IMR-90 (cell line): ENCODE measurements around the gene RCAN2. TPM values are rescaled to one million over a fixed set of nuclear protein-coding genes. Genes with fewer than 3 reads are reported as not detected.

Experiments used
- ATAC-seq: fragments of 200-7000 bp; cut with Tn5 transposase; 2 replicates; pipeline ENCODE4 v1.9.1; 2020; ENCODE audit warnings: low read depth, mild to moderate bottlenecking, moderate library complexity
- BruUV-seq: library from RNA; stranded (reverse); fragments of 400-500 nt; replicated peaks from 2 replicates; lab custom pipeline; 2021; lab: Mats Ljungman, UMichigan
- CTCF ChIA-PET: fragments of 300-600 bp; formaldehyde crosslinking; extraction: SDS; loops from one replicate; lab custom pipeline; 2021; ENCODE audit warnings: antibody characterized with exemption; lab: Yijun Ruan, JAX
- POLR2A ChIA-PET: fragments of 300-600 bp; sonication (Branson Sonifier 250); formaldehyde crosslinking; loops from one replicate; lab custom pipeline; 2022; ENCODE audit warnings: antibody characterized with exemption; ENCODE audit not compliant: unreplicated experiment; lab: Charles Lee
- DNase-seq: peaks from one replicate; pipeline ENCODE4 v3.0.0; 2013
- H2AFZ ChIP-seq: replicated peaks from 2 replicates; pipeline ENCODE3; 2013; ENCODE audit warnings: low read length, mild to moderate bottlenecking; ENCODE audit not compliant: poor library complexity
- H2AK5ac ChIP-seq: 2 replicates; pipeline ENCODE4 v1.6.1; 2013; ENCODE audit warnings: low read depth, low read length, inconsistent platforms
- H2AK9ac ChIP-seq: replicated peaks from 2 replicates; pipeline ENCODE3; 2013; ENCODE audit warnings: mild to moderate bottlenecking, low read depth, low read length, moderate library complexity; ENCODE audit not compliant: poor library complexity
- H2BK120ac ChIP-seq: 2 replicates; pipeline ENCODE4 v1.6.1; 2013; ENCODE audit warnings: low read depth, low read length, inconsistent platforms
- H2BK15ac ChIP-seq: 3 replicates; pipeline ENCODE4 v1.6.1; 2013; ENCODE audit warnings: low read depth, low read length, inconsistent platforms
- H2BK20ac ChIP-seq: 2 replicates; pipeline ENCODE4 v1.6.1; 2013; ENCODE audit warnings: low read depth, mild to moderate bottlenecking, inconsistent platforms, low read length, moderate library complexity
- H2BK5ac ChIP-seq: 2 replicates; pipeline ENCODE4 v1.6.1; 2013; ENCODE audit warnings: mild to moderate bottlenecking, low read depth, low read length, inconsistent platforms; ENCODE audit not compliant: poor library complexity, severe bottlenecking
- H3K14ac ChIP-seq: replicated peaks from 2 replicates; pipeline ENCODE4 v1.6.1; 2013; ENCODE audit warnings: low read depth, low read length, inconsistent platforms
- H3K18ac ChIP-seq: 2 replicates; pipeline ENCODE4 v1.6.1; 2013; ENCODE audit warnings: low read depth, low read length, control low read depth
- H3K23ac ChIP-seq: 2 replicates; pipeline ENCODE4 v1.6.1; 2013; ENCODE audit warnings: low read depth, low read length, inconsistent platforms
- H3K27ac ChIP-seq: 2 replicates; pipeline ENCODE4 v1.5.1; 2013; ENCODE audit warnings: mild to moderate bottlenecking, control low read depth, low read length; ENCODE audit not compliant: insufficient read depth
- H3K27me3 ChIP-seq: 2 replicates; pipeline ENCODE4 v1.6.1; 2013; ENCODE audit warnings: low read length; ENCODE audit not compliant: control insufficient read depth, insufficient read depth
- H3K36me3 ChIP-seq: 2 replicates; pipeline ENCODE4 v1.6.1; 2013; ENCODE audit warnings: low read length, mixed read lengths; ENCODE audit not compliant: control insufficient read depth, insufficient read depth
- H3K4ac ChIP-seq: 2 replicates; pipeline ENCODE4 v1.6.1; 2013; ENCODE audit warnings: low read depth, low read length, inconsistent platforms
- H3K4me1 ChIP-seq: 2 replicates; pipeline ENCODE4 v1.6.1; 2013; ENCODE audit warnings: low read length, mixed read lengths; ENCODE audit not compliant: control insufficient read depth, insufficient read depth
- H3K4me2 ChIP-seq: 2 replicates; pipeline ENCODE4 v1.6.1; 2013; ENCODE audit warnings: low read depth, mild to moderate bottlenecking, control low read depth, low read length, moderate library complexity
- H3K4me3 ChIP-seq: 2 replicates; pipeline ENCODE4 v1.5.1; 2013; ENCODE audit warnings: low read depth, mild to moderate bottlenecking, control low read depth, low read length, moderate library complexity; ENCODE audit not compliant: insufficient read depth
- H3K56ac ChIP-seq: 2 replicates; pipeline ENCODE4 v1.6.1; 2013; ENCODE audit warnings: low read length, inconsistent platforms; ENCODE audit not compliant: insufficient read depth; ENCODE audit errors: extremely low read depth
- H3K79me1 ChIP-seq, 2 experiments: 2 replicates each; pipeline ENCODE4 v1.6.1; 2013; ENCODE audit warnings: low read length in 2 of 2, inconsistent platforms in 1 of 2, low read depth in 1 of 2
- H3K9ac ChIP-seq: 2 replicates; pipeline ENCODE4 v1.6.1; 2013; ENCODE audit warnings: low read depth, low read length, control low read depth
- H3K9me1 ChIP-seq: 2 replicates; pipeline ENCODE4 v1.6.1; 2013; ENCODE audit warnings: low read length, inconsistent platforms; ENCODE audit not compliant: insufficient read depth
- H3K9me3 ChIP-seq: 2 replicates; pipeline ENCODE4 v1.6.1; 2013; ENCODE audit warnings: low read length; ENCODE audit not compliant: control insufficient read depth, insufficient read depth
- H4K20me1 ChIP-seq: 2 replicates; pipeline ENCODE4 v1.6.1; 2013; ENCODE audit warnings: low read length, inconsistent platforms; ENCODE audit not compliant: insufficient read depth
- H4K5ac ChIP-seq: 2 replicates; pipeline ENCODE4 v1.6.1; 2013; ENCODE audit warnings: mild to moderate bottlenecking, low read depth, low read length, control low read depth
- H4K8ac ChIP-seq, 2 experiments: 2 replicates each; pipeline ENCODE4 v1.6.1; 2013; ENCODE audit warnings: low read depth in 2 of 2, low read length in 2 of 2, control low read depth in 1 of 2, inconsistent platforms in 1 of 2
- H4K91ac ChIP-seq: 2 replicates; pipeline ENCODE4 v1.6.1; 2013; ENCODE audit warnings: low read depth, low read length, inconsistent platforms; ENCODE audit not compliant: insufficient read depth
- BHLHE40 ChIP-seq: fragments of 150-350 bp; IDR thresholded peaks from 2 replicates; pipeline ENCODE4 v1.6.1; 2016; ENCODE audit warnings: mild to moderate bottlenecking, low read depth, low read length
- CEBPB ChIP-seq: IDR thresholded peaks from 2 replicates; pipeline ENCODE4 v1.6.1; 2012; ENCODE audit warnings: low read depth, low read length, improper control_type of control experiment
- CHD1 ChIP-seq: IDR thresholded peaks from 2 replicates; pipeline ENCODE4 v1.6.1; 2012; ENCODE audit warnings: low read depth, low read length, improper control_type of control experiment
- FOS ChIP-seq: fragments of 150-350 bp; IDR thresholded peaks from 2 replicates; pipeline ENCODE4 v1.6.1; 2016; ENCODE audit warnings: low read depth, low read length
- MAFK ChIP-seq: IDR thresholded peaks from 2 replicates; pipeline ENCODE4 v1.6.1; 2012; ENCODE audit warnings: low read depth, low read length, improper control_type of control experiment
- MAZ ChIP-seq: IDR thresholded peaks from 2 replicates; pipeline ENCODE4 v1.6.1; 2012; ENCODE audit warnings: low read depth, mild to moderate bottlenecking, low read length, improper control_type of control experiment, moderate library complexity, borderline replicate concordance
- MXI1 ChIP-seq: IDR thresholded peaks from 2 replicates; pipeline ENCODE4 v1.6.1; 2012; ENCODE audit warnings: low read depth, mild to moderate bottlenecking, low read length, moderate library complexity, borderline replicate concordance
- NFE2L2 ChIP-seq: fragments of 150-350 bp; IDR thresholded peaks from 2 replicates; pipeline ENCODE4 v1.6.1; 2016; ENCODE audit warnings: low read depth, mild to moderate bottlenecking, low read length
- POLR2A ChIP-seq: IDR thresholded peaks from 2 replicates; pipeline ENCODE4 v1.6.1; 2012; ENCODE audit warnings: mild to moderate bottlenecking, low read depth, low read length
- RAD21 ChIP-seq: IDR thresholded peaks from 2 replicates; pipeline ENCODE4 v1.6.1; 2012; ENCODE audit warnings: low read length, improper control_type of control experiment
- RCOR1 ChIP-seq: IDR thresholded peaks from 2 replicates; pipeline ENCODE4 v1.6.1; 2012; ENCODE audit warnings: mild to moderate bottlenecking, low read length, improper control_type of control experiment; ENCODE audit not compliant: insufficient replicate concordance
- RFX5 ChIP-seq: IDR thresholded peaks from 2 replicates; pipeline ENCODE4 v1.8.0; 2012; ENCODE audit warnings: low read depth, mild to moderate bottlenecking, low read length, moderate library complexity
- SMC3 ChIP-seq: fragments of 150-350 bp; IDR thresholded peaks from 2 replicates; pipeline ENCODE4 v1.6.1; 2016; ENCODE audit warnings: low read depth, mild to moderate bottlenecking, antibody characterized with exemption, low read length, moderate library complexity
- WGBS, 2 experiments: methylation state at CpG; one replicate each; pipeline versions ENCODE4 v1.1.5 to v1.1.7; 2013; ENCODE audit warnings: missing lambda C conversion rate in 2 of 2; ENCODE audit not compliant: insufficient read length in 1 of 2; ENCODE audit errors: extremely low coverage in 2 of 2; 5-methylcytosine and 5-hydroxymethylcytosine counted together
- dilution Hi-C: fragments of 300-500 bp; cut with HindIII; formaldehyde crosslinking; loops from one replicate; pipeline ENCODE4 v1.14.3; 2018; ENCODE audit warnings: low sequenced_read_pairs; ENCODE audit not compliant: unreplicated experiment
- in situ Hi-C: fragments of 300-500 bp; cut with MboI; formaldehyde crosslinking; loops from 3 replicates; pipeline ENCODE4 v1.14.3; 2019; ENCODE audit warnings: low sequenced_read_pairs, inconsistent platforms, mixed read lengths
- intact Hi-C: fragments of 100-400 bp; cut with micrococcal nuclease; formaldehyde crosslinking; loops from 2 replicates; pipeline ENCODE4 v1.10.0; 2022
- polyA plus RNA-seq, 3 experiments: library from polyadenylated mRNA; depleted of rRNA; stranded (reverse); fragments of >200 nt; gene quantifications; 2 replicates each; pipeline ENCODE4 v1.2.3, GENCODE V29; 2012; ENCODE audit warnings: low replicate concordance in 1 of 3
- total RNA-seq: library from RNA; depleted of rRNA; stranded (reverse); fragments of >200 nt; gene quantifications from 2 replicates; pipeline ENCODE4 v1.2.3, GENCODE V29; 2012
- TF ChIP-seq, protein P1 (sequence below): conservative IDR thresholded peaks from 2 replicates; pipeline ENCODE4 v1.5.1; 2012; ENCODE audit warnings: mild to moderate bottlenecking, low read depth, low read length, improper control_type of control experiment
- TF ChIP-seq, protein P2 (sequence below): fragments of 150-350 bp; IDR thresholded peaks from 2 replicates; pipeline ENCODE4 v1.6.1; 2017; ENCODE audit warnings: mild to moderate bottlenecking, antibody characterized with exemption, low read length, low read depth
- TF ChIP-seq, protein P3 (sequence below): fragments of 150-350 bp; IDR thresholded peaks from 2 replicates; pipeline ENCODE4 v1.6.1; 2016; ENCODE audit warnings: low read depth, mild to moderate bottlenecking, low read length, moderate library complexity, borderline replicate concordance

Gene RCAN2
- total and polyA plus RNA-seq, 2 of the 4 experiments (the other 2 are of a cell fraction) = 1.3 to 1.8 TPM

DNA sequence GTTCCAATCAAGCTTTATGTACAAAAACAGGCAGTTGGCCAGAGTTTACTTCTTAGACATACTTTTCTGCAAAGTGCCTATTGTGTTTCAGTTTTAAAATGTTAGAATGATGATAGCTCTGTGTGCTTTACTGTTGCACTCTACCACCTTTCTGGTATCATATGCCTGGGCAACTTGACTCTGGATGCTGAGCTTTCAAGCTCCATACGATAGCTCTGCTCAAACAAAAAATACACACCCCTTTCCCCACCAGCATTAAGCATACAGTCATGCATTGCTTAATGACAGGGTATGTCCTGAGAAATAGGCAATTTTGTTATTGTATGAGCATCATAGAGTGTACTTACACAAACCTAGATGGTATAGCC, 123.1 kb downstream of the RCAN2 start:
- no peak overlapping the region for H2AK9ac ChIP-seq
- no peak overlapping the region for H4K5ac ChIP-seq
- no peak overlapping the region for H3K9ac ChIP-seq
- H3K4me1 ChIP-seq = no peaks in the 10 kb centered on the region
- H2AK5ac ChIP-seq = no peak overlapping the region
- H2BK15ac ChIP-seq = no peak overlapping the region
- ChIA-PET POLR2A (no interaction called here), CTCF (no interaction called here)
- H3K4me2 ChIP-seq = no peak overlapping the region
- H4K20me1 ChIP-seq = no peaks in the 10 kb centered on the region
- in situ Hi-C loops (no loop called here), dilution Hi-C loops (no loop called here), intact Hi-C loops (no loop called here)
- H3K36me3 ChIP-seq = no peaks in the 10 kb centered on the region
- no peaks in the 10 kb centered on the region for H3K27me3 ChIP-seq
- H3K79me1 ChIP-seq = no peaks in the 10 kb centered on the region
- ATAC-seq (no peak), DNase-seq (no peak)
- H3K18ac ChIP-seq = no peak overlapping the region
- TF ChIP-seq, protein P1, sequence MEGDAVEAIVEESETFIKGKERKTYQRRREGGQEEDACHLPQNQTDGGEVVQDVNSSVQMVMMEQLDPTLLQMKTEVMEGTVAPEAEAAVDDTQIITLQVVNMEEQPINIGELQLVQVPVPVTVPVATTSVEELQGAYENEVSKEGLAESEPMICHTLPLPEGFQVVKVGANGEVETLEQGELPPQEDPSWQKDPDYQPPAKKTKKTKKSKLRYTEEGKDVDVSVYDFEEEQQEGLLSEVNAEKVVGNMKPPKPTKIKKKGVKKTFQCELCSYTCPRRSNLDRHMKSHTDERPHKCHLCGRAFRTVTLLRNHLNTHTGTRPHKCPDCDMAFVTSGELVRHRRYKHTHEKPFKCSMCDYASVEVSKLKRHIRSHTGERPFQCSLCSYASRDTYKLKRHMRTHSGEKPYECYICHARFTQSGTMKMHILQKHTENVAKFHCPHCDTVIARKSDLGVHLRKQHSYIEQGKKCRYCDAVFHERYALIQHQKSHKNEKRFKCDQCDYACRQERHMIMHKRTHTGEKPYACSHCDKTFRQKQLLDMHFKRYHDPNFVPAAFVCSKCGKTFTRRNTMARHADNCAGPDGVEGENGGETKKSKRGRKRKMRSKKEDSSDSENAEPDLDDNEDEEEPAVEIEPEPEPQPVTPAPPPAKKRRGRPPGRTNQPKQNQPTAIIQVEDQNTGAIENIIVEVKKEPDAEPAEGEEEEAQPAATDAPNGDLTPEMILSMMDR = no peak
- TF ChIP-seq FOS = no peak
- TF ChIP-seq MAFK = no peak
- no peak for TF ChIP-seq RCOR1
- no peak for TF ChIP-seq POLR2A
- TF ChIP-seq MAZ = no peak
- no peak for TF ChIP-seq RAD21
- TF ChIP-seq CHD1 = no peak
- no peak for TF ChIP-seq BHLHE40
- no peak for TF ChIP-seq NFE2L2
- no peak for TF ChIP-seq RFX5
- TF ChIP-seq CEBPB = no peak
- no peak for TF ChIP-seq SMC3
- no peak for TF ChIP-seq MXI1
- TF ChIP-seq, protein P2, sequence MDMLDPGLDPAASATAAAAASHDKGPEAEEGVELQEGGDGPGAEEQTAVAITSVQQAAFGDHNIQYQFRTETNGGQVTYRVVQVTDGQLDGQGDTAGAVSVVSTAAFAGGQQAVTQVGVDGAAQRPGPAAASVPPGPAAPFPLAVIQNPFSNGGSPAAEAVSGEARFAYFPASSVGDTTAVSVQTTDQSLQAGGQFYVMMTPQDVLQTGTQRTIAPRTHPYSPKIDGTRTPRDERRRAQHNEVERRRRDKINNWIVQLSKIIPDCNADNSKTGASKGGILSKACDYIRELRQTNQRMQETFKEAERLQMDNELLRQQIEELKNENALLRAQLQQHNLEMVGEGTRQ = no peak
- TF ChIP-seq, protein P3, sequence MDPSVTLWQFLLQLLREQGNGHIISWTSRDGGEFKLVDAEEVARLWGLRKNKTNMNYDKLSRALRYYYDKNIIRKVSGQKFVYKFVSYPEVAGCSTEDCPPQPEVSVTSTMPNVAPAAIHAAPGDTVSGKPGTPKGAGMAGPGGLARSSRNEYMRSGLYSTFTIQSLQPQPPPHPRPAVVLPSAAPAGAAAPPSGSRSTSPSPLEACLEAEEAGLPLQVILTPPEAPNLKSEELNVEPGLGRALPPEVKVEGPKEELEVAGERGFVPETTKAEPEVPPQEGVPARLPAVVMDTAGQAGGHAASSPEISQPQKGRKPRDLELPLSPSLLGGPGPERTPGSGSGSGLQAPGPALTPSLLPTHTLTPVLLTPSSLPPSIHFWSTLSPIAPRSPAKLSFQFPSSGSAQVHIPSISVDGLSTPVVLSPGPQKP = no peak
- no TSS peak for BruUV-seq
- no peak overlapping the region for H2BK5ac ChIP-seq
- no peak overlapping the region for H3K4ac ChIP-seq
- no peak overlapping the region for H4K8ac ChIP-seq
- no peak overlapping the region for H4K91ac ChIP-seq
- no peak overlapping the region for H2BK20ac ChIP-seq
- WGBS, 2 experiments = no CpG with 5 or more reads among the region's 1 CpG
- H3K14ac ChIP-seq = no peak overlapping the region
- H2AFZ ChIP-seq = no peak overlapping the region
- no peaks in the 10 kb centered on the region for H3K9me3 ChIP-seq
- H2BK120ac ChIP-seq = no peak overlapping the region
- no peaks in the 10 kb centered on the region for H3K9me1 ChIP-seq
- H3K56ac ChIP-seq = no peak overlapping the region
- no peak overlapping the region for H3K23ac ChIP-seq
- H3K4me3 ChIP-seq = no peak overlapping the region
- H3K27ac ChIP-seq = no peak overlapping the region
